Measurements from ENCODE around the gene LSP1. TPM values are rescaled to one million over a fixed set of nuclear protein-coding genes. Genes with fewer than 3 reads are reported as not detected.
A peak's percentile ranks its signal among the peaks of the same experiment; 100 is the strongest.

The LSP1 gene
- total RNA-seq, 1 donor from 2014 or later: 89.6 TPM

DNA sequence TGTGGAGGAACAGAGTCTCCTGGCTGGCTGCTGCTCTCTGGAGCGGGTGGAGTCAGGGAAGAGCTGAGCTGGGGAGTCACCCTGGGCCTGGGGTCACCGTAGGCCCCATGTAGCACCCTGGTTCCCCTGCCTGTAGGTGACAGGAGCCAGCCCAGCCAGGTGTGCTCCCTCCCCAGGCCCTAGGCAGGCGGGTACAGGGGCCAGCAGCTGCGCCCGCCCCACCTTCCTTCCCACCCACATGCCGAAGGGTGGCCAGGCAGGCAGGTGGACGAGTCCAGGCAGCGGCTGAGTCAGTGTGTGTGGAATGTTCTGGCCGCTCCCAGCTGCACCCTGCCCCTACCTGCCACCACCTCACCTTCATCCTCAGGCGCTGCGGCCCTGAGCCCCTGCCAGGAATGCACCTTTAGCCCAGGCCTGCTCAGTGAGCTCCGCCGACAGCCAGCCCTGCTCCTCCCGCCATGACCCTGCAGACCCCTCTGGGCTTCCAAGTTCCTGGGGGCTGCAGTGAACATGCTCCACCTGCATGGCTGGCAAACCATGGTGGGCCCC, 18.7 kb upstream of the LSP1 start:
- intact Hi-C loops (cut with DNase I): loop anchor here (5.0 kb wide), 1 partner anchor 182 kb away; no protein-coding TSS in a partner anchor
- ATAC-seq (no peak), DNase-seq (ENCODE audit: low spot score) (no peak)

DNA sequence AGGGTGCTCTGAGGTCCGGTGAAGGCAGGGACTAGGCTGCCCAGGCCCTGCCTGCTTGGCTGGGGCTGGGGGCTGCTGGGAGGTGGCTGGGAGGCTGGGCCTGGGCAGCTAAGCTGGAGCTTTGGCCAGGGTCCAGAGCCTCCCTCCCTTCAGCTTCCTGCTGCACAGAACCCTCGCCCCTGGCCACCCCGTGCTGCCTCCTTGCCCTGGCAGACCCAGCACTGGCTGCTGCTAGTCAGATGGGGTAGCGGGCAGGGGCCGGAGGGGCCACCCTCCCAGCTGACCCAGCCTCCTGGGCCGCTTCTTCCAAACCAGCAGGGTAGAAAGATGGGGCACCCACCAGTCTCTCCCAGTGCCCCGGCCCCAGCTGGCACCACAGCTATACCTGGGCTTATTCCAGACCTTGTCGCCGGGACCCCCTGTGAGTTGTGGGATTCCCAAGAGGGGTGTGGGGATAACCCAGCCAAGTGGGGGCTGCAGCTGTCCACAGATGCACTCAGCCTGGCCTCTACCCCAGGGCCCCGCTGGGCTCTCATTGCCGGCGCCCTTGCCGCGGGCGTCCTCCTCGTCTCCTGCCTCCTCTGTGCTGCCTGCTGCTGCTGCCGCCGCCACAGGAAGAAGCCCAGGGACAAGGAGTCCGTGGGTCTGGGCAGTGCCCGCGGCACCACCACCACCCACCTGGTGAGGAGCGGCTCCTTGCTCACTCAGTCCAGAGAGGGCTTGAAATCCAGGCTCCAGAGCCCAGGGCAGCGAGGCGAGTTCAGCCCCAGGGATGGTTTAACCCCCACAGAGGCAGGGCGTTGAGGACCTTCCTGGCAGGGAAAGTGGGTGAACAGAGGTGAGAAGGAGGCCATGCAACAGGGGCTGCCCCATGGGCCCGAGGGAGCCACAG, 17.9 kb upstream of the LSP1 start, which contains the start of gene SYT8:
Gene SYT8, plus strand, starts transcription at position 212 of the 892 bp plus-strand sequence. Its CDS starts 116 bp downstream, at position 328.
- intact Hi-C loops (cut with DNase I): loop anchor here (5.0 kb wide), 2 partner anchors 183 to 317 kb away; no protein-coding TSS in a partner anchor
- no peak for DNase-seq (ENCODE audit: low spot score)
- ATAC-seq: no peak

DNA sequence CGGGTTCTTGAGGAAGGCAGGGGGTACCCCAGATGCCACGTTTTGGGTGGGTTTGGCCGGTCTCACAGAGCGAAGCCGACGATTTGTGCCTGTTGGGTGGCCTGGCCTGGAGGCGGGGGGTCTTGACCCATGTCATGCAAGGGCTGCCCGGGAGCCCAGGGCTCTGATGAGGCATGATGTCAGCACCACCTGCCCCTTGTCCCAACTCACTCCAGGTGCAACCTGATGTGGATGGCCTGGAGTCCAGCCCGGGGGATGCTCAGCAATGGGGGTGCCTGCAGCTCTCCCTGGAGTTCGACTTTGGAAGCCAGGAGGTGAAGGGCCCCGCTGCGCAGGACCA, 17.2 kb upstream of the LSP1 start:
- intact Hi-C loops (cut with DNase I): loop anchor here (5.0 kb wide), 1 partner anchor 317 kb away; no protein-coding TSS in a partner anchor
- DNase-seq (ENCODE audit: low spot score) (no peak), ATAC-seq (no peak)

DNA sequence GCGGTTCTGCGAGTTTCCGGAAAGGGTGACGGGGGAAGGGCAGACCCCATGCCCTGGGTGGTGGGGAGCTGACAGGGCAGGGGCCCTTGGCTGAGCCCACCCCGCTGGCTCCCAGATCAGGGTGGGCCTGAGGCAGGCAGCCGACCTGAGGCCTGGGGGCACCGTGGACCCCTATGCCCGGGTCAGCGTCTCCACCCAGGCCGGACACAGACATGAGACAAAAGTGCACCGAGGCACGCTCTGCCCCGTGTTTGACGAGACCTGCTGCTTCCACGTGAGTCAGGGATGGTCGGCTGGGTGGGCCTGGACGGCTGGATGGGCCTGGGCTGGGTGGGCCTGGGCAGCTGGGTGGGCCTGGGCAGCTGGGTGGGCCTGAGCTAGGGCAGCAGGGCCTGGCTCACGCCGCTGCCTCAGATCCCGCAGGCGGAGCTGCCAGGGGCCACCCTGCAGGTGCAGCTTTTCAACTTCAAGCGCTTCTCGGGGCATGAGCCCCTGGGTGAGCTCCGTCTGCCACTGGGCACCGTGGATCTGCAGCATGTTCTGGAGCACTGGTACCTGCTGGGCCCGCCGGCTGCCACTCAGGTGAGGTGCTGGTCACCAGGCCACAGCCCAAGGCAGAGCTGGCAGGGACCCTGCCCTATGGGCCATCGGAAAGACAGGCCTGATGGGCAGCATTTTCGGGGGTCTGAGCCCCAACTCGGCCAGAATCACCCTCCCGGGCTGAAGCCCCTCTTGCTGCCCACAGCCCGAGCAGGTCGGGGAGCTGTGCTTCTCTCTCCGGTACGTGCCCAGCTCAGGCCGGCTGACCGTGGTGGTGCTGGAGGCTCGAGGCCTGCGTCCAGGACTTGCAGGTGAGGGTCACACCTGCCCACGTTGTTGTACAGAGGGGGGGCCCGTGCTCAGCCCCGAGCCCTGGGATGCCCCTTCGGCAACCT, 16.6 kb upstream of the LSP1 start:
- intact Hi-C loops (cut with DNase I): loop anchor here (5.0 kb wide), 1 partner anchor 316 kb away; no protein-coding TSS in a partner anchor
- ATAC-seq (no peak), DNase-seq (ENCODE audit: low spot score) (no peak)

DNA sequence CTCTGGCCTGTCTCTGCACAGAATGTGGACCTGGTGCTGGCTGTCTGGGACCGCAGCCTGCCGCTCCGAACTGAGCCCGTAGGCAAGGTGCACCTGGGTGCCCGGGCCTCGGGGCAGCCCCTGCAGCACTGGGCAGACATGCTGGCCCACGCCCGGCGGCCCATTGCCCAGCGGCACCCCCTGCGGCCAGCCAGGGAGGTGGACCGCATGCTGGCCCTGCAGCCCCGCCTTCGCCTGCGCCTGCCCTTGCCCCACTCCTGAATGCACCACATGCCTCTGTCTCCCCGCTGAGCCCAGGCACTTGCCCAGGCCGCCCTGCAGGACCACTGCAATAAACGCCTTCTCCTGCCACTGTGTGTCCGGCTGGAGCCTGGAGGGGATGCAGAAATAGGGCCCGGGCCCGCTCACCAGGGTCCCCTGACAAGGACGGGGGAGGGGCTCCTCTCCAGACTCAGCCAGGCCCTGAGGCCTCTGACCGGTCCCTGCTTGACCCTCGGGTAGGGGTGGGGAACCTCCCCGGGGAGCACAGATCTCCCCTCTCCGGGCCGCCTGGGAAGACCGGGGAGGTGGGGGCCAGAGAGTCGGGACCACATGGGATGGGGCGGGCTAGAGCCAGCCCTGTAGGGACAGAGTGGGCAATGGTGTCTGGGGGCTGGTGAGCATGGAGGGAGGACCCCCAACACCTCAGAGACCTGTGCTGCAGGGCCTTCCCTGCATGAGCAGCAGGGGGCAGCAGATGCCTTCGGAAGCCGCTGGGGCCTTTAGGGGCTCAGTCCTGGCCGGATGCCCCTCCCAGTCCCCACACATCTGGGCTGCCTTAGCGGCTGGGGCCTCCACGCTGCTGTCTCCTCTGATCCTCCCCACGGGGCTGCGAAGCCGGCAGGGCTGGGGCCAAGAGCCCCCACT, 15.5 kb upstream of the LSP1 start:
- intact Hi-C loops (cut with DNase I): loop anchor here (5.0 kb wide), 1 partner anchor 315 kb away; no protein-coding TSS in a partner anchor
- peak; percentile 88 for DNase-seq (ENCODE audit: low spot score)
- peak; percentile 81 for ATAC-seq

DNA sequence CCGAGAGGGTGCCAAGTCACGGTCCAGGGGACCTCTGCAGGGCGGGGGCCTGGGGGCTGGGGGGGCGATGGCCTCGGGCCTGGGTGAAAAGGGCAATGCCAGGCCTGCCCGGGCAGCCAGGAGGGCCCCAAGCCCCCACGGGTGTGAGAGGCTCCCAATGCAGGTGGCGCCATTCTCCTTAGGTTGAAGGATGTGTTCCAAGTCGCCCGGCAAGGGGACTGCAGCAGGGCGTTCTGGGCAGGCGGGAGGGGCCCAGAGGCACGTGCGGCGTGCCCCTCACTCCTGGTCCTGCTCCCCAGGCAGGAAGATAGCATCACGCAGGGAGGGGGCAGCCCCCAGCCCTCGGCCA, 14.8 kb upstream of the LSP1 start:
- ATAC-seq (no peak), DNase-seq (ENCODE audit: low spot score) (no peak)
- intact Hi-C loops (cut with DNase I): loop anchor here (5.0 kb wide), 1 partner anchor 314 kb away; no protein-coding TSS in a partner anchor

DNA sequence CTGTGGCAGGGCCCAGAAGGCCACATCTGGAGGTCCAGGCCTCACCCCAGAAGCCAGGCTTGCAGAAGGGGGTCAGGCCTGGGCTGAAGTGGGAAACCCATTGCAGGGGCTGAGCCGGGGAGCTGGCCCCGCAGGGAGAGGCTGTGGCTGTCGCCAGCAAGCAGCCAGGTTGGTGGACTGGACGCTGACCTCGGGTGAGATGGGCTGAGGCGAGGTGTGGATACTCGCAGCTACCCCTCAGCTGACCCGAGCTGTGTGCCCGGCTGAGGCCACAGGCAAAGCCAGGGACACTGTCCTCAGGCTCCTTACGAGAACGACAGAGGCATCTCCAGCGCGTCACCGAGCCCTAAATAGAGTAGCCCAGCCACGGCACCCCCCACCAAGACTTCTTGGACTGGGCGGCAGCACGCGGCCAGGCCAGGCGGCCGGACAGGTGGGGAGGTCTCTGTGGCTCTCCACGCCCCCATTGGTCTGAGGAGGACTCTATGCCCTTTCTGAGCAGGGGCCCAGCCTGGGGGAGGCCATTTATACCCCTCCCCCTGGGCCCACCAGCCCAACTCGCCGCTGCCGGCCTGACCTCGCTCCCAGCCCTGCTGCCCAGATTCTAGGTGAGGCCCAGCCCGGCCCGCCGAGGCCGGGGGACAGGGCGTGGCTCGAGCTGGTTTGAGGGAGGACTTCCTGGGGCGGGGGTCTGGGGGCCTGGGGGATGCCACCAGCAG, 14.3 kb upstream of the LSP1 start, which contains the start of gene TNNI2:
Gene TNNI2, plus strand, starts transcription at position 556 of the 719 bp plus-strand sequence. CDS start 716 bp downstream, outside the sequence.
- intact Hi-C loops (cut with DNase I): loop anchor here (5.0 kb wide), 1 partner anchor 314 kb away; no protein-coding TSS in a partner anchor
- no peak for DNase-seq (ENCODE audit: low spot score)
- ATAC-seq: no peak

DNA sequence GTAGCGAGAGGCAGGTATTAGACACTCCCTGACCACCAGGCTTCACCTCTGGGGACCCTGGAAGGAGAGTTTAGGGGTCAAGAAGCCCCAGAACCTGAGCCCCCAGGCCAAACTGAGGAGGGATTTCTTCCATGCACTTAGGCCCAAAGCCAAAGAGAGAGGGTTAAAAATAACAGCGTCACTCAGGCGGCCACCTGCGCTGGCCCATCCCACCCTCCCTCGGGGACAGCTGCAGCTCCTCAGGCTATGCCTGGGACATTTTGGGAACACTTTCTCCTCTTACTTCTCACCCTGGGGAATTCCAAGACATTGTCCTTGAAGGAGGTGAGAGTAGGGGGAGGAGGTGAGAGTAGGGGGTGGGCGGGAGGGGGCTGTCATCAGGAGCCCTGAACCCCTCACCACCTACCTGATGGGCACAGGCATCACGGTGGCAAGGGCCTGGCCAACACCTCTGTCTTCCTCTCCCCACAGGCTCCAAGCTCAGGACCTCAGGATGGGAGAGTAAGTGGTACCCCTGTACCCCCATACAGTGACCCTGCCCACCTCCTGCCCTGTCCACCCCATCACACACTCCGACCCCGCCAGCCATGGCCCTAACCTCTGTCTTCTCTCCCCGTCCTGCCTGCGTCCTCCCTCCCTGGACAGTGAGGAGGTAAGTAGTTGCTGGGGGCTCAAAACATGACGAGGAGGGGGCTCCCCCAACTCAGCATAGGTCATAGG, 13.5 kb upstream of the LSP1 start:
- no peak for DNase-seq (ENCODE audit: low spot score)
- intact Hi-C loops (cut with DNase I): loop anchor here (5.0 kb wide), 1 partner anchor 313 kb away; no protein-coding TSS in a partner anchor
- ATAC-seq: no peak

DNA sequence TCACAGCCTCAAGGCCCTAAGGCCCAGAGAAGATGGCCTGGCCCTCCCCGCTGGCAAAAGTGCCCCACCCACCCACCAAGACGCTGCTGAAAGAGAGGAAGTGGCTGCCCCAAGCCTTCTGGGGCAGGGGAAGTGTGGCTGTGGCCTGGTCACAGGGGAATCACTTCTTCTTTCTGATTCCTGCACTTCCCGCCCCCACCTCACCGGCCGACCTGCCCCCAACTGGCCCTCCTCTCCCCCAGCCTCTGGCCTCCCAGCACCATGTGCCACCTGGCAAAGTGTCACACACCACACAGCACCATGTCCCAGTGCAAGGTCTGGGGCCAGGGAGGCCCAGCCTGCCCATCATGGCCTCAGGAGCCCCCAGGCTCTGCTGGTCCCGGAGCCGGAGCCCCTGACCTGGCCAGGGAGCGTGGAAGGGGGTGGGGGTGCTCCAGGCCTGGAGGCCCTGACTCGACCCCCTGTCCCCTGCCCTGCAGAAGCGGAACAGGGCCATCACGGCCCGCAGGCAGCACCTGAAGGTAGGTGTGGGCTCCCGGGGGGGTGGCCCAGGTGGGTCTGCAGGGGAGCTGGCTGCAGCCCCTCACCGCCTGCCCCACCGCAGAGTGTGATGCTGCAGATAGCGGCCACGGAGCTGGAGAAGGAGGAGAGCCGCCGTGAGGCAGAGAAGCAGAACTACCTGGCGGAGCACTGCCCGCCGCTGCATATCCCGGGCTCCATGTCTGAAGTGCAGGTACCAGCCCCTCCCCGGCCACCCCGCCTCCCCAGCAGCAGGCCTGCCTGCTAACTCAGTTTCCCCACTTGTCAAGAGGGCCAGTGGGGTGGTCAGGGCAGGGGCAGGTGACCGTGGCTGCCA, 12.7 kb upstream of the LSP1 start:
- peak; percentile 7 for ATAC-seq
- intact Hi-C loops (cut with DNase I): loop anchor here (5.0 kb wide), 1 partner anchor 312 kb away; no protein-coding TSS in a partner anchor
- no peak for DNase-seq (ENCODE audit: low spot score)

DNA sequence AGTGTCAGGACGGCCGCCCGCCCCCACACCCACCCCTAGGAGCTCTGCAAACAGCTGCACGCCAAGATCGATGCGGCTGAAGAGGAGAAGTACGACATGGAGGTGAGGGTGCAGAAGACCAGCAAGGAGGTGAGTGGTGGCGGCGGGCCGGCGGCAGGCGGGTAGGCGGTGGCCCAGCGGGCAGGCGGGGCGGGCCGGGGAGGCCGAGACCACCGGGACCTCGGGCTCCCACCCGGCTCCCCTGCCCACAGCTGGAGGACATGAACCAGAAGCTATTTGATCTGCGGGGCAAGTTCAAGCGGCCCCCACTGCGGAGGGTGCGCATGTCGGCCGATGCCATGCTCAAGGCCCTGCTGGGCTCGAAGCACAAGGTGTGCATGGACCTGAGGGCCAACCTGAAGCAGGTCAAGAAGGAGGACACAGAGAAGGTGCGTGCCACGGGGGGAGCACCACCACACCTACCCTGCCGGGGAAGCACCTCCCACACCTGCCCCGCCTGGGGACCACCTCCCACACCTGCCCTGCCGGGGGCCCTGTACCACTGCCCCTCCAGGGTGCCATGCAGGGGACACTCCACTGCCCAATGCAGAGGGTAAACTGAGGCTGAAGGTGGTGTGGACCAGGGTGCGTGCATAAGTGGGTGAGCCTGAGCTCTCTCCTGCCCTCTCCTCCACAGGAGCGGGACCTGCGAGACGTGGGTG, 12.0 kb upstream of the LSP1 start:
- no peak for ATAC-seq
- no peak for DNase-seq (ENCODE audit: low spot score)
- intact Hi-C loops (cut with DNase I): no loop called here

DNA sequence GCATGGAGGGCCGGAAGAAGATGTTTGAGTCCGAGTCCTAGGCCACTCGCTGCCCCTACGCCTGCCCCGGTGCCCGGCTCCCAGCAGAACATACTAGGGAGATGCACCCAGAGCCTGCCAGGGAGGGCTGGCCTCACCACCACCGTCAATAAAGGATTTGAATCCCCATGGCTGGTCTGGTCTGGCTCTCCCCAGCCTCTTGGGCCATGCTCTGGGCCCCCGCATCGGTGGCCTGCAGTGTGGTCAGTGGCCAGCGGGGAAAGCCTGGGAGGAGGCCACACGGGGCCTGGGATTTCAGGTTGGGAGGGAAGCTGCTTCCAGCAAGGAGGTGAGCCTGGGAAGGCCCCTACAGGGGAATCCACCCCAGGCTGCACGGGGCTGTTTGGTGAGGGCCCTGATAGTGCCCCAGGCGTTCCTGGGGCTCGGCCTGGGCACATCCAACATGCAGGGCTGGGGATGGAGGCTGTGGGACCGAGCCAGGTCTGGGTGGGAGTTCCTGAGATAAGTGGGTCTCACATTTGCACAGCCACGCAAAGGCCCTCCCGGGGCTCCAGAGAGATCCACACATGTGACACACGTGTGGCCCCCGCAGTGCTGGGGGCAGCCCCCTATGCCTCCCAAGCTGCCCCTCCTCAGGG, 11.3 kb upstream of the LSP1 start:
- intact Hi-C loops (cut with DNase I): no loop called here
- ATAC-seq (no peak), DNase-seq (ENCODE audit: low spot score) (no peak)

DNA sequence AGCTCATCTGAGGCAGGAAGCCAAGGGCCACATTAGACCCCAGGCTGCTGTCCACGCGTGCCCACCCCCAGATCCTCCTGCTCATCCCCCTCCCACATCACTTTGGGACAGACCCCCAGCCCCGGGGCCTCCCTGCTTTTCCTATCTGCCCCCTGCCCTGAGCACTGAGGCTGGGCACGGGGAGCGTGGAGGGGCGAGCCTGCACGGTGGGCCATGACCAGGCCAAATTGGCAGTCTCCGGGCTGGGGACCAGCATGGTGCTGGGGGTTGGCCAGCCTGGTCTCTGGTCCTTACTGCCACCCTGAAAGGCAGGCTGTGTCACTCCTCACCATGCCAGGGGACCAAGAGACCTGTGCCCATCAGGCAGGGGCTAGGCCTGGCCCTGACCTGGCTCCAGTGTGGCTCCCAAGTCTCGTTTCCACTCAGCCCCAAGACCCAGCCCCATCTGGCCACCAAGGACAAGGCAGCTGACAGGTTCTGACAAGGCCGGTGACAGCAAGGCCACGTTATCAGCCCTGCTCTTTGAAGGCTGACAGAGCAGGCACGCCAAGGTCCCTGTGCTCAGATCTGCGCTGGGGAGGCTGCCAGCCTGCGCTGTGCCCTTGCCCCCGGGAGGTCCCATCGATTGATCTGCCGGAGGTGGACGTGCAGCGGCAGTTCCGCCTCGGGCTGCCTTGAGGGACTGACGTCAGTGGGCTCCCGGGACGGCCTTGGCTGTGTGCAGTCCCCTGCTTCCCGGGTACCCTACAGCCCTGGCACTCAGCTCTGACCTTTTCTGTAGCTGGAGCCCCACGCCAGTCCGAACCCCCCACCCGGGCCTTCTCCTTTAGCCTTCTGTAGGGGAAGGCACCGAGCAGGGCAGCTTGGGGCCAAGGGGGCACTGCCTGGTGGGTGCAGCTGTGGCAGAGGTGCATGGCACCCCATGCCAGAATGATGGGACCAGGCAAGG, 10.5 kb upstream of the LSP1 start:
- DNase-seq (ENCODE audit: low spot score) (no peak), ATAC-seq (no peak)
- intact Hi-C loops (cut with DNase I): no loop called here

DNA sequence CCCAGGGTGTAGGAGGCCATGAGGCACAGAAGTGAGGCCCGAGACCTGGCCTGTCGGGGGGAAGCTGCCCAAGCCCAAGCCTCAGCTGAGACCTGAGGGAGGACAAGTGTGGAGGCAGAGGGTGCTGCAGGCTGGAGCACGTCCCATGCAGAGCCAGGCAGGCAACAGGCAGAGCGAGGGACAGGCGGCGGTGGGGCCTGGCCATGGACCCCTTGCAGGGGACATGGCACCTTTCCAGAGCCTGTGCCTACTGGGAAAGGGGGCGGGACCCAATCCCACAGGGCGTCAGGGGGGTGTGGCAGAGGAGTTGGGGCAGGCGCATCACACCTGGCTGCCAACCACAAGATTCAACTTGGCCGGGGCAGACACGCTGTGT, 9.8 kb upstream of the LSP1 start:
- no peak for DNase-seq (ENCODE audit: low spot score)
- intact Hi-C loops (cut with DNase I): no loop called here
- no peak for ATAC-seq

DNA sequence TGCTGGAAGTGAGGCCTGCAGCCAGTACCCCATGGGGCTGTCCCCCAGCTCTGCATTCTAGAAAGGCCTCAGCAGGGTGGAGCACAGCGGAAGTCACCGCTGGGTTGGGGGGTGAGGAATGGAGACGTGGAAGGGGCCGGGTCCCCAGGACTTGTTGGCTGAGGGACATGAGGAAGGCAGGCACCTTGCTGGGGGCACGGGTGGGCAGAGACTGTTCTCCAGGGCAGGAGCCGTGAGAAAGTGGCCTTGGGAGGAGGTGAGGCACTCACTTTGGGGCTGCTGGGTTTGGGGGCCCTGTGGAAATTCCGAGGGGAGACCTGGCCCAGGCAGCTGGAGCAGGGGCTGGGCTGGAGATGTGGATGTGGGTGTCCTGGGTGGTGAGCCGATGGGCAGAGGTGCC, 9.1 kb upstream of the LSP1 start:
- intact Hi-C loops (cut with DNase I): no loop called here
- DNase-seq (ENCODE audit: low spot score) (no peak), ATAC-seq (no peak)

Measured in sciatic nerve (tissue), 2 donors.